Stomach smooth muscle (tissue), 2 donors: ENCODE results near the gene SENP7.
"Not testable (repeated sequence)": the region's sequence is repeated elsewhere in the genome, so short reads cannot be mapped to it uniquely, and the experiment has no call there.

Experiments
- H3K27ac ChIP-seq: one replicate; pipeline ENCODE4 v1.7.0; 2013; ENCODE audit warnings: mild to moderate bottlenecking, low read length, inconsistent platforms
- H3K27me3 ChIP-seq, 2 donors: one replicate each; pipeline ENCODE4 v1.7.0; 2013; ENCODE audit warnings: low read length in 2 of 2; ENCODE audit not compliant: insufficient read depth in 2 of 2, control insufficient read depth in 1 of 2
- H3K36me3 ChIP-seq, 2 donors: one replicate each; pipeline ENCODE4 v1.7.0; 2013; ENCODE audit warnings: low read length in 2 of 2; ENCODE audit not compliant: control insufficient read depth in 2 of 2, insufficient read depth in 2 of 2
- H3K4me1 ChIP-seq: one replicate; pipeline ENCODE4 v1.7.0; 2013; ENCODE audit warnings: low read length; ENCODE audit not compliant: control insufficient read depth, insufficient read depth
- H3K4me3 ChIP-seq, 2 donors: one replicate each; pipeline ENCODE4 v1.7.0; 2013; ENCODE audit warnings: low read length in 2 of 2
- H3K9ac ChIP-seq, 2 donors: one replicate each; pipeline ENCODE4 v1.7.0; 2013; ENCODE audit warnings: low read length in 2 of 2, mild to moderate bottlenecking in 1 of 2
- H3K9me3 ChIP-seq, 2 donors: one replicate each; pipeline ENCODE4 v1.7.0; 2013; ENCODE audit warnings: low read length in 2 of 2; ENCODE audit not compliant: control insufficient read depth in 2 of 2
- donor health status: healthy.
- donor health status: Pancreatic carcinoma.

SENP7 gene

DNA sequence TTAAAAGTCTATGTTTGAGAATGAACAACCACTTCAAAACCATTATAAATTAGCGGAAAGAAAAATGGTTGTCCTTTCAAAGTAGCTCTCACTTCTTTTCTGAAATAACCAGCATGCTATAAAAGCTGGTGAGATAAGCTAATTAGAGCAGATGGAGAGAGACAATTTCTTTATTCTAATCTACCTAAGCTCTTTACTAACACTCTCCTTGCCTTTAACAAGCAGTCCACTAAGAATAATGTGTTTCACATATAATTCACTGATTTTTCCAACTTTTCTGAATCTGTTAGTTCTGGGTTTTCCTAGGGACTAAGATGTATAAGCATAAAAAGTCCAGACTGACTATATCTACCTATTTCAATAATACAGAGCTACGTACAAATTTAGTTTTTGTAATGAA, 192.5 kb downstream of the SENP7 start, which contains the start of gene IMPG2:
Gene IMPG2, minus strand, starts transcription at position 101 of the 400 bp plus-strand sequence. CDS start 203 bp downstream, outside the sequence.
- Histone ChIP-seq H3K27ac (no peak within 1 kb of the TSS), H3K4me1 (no peaks in the 10 kb centered on the region), H3K4me3 (peak within 1 kb of the TSS in 1 of 2 donors; percentile 31), H3K36me3 (no peaks in the 10 kb centered on the region), H3K9ac (no peak within 1 kb of the TSS), H3K27me3 (no peaks in the 10 kb centered on the region), H3K9me3 (no peaks in the 10 kb centered on the region)

DNA sequence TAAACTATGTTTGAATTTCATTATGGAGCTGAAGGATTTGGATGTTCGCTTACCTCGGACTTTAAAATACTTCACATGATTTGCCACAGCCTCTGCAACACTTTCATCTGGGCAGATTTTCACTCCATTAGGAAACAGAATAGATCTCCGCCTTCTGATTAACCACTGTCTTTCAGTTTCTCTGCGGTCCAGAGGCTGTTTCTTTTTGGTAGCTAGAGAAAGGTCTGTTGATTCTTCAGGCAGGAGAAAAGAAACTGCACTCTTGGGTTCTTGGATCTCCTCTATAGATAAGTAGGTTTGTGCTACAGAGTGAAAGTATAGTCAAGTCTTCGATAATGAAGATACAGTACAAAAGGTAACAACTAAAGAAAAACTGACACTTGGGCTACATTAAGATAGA, 193.5 kb downstream of the SENP7 start:
- no peaks in the 10 kb centered on the region for H3K27me3 ChIP-seq
- H3K4me3 ChIP-seq, result peak overlapping the region in 1 of 2 donors; percentile 31
- no peak overlapping the region for H3K27ac ChIP-seq
- H3K9me3 ChIP-seq, result no peaks in the 10 kb centered on the region
- no peaks in the 10 kb centered on the region for H3K36me3 ChIP-seq
- H3K9ac ChIP-seq, result no peak overlapping the region
- no peaks in the 10 kb centered on the region for H3K4me1 ChIP-seq

DNA sequence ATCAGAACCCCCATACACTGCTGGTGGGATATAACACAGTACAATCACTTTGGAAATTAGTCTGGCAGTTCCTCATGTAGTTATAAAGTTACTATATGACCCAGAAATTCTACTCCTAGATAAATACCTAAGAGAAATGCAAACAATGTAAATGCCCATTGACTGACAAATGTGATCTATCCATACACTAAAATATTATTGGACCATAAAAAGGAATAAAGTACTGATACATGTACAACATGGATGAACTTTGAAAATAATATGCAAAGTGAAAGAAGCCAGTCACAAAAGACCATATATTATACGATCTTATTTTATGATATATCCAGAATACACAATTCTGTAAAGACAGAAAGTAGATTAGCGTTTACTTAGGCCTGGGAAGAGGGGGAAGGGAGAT, 200.5 kb downstream of the SENP7 start:
- Histone ChIP-seq H3K9ac (no peak overlapping the region), H3K27ac (no peak overlapping the region), H3K36me3 (no peaks in the 10 kb centered on the region), H3K4me3 (no peak overlapping the region), H3K27me3 (no peaks in the 10 kb centered on the region), H3K4me1 (no peaks in the 10 kb centered on the region), H3K9me3 (no peaks in the 10 kb centered on the region)

DNA sequence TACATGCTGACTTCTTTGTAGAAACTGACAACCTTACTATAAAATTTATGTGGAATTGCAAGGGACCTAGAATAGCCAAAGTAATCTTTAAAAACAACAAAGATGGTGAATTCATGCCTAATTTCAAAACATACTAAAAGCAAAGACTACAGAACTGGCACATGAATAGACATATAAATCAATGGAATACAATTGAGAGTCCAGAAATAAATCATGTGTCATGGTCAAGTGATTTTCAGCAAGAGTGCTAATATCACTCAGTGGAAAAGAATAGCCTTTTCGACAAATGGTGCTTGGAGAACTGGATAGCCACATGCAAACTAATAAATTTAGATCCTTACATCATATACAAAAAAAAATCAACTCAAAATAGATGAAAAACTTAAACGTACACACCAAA, 201.3 kb downstream of the SENP7 start:
- H3K27ac ChIP-seq, result no peak overlapping the region
- H3K4me1 ChIP-seq, result no peaks in the 10 kb centered on the region
- H3K9me3 ChIP-seq, result no peaks in the 10 kb centered on the region
- H3K36me3 ChIP-seq, result no peaks in the 10 kb centered on the region
- H3K4me3 ChIP-seq, result no peak overlapping the region
- H3K9ac ChIP-seq, result no peak overlapping the region
- no peaks in the 10 kb centered on the region for H3K27me3 ChIP-seq

DNA sequence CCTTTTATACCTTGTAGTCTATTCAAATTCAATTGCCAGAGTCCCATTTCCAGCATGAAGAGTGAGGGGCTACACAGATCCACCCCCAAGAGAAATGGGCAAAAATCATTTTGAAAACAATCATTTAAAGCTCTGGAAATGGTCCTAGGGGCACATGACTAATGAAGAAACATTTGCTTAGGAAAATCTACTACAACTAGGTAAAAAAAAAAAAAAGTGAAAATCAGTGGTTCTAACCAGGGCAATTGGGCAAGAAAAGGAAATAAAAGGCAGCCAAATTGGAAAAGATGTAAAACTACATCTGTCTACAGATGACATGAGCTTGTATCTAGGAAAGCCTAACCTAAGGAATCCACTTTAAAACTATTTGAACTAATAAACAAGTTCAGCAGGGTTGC, 202.0 kb downstream of the SENP7 start:
- no peak overlapping the region for H3K27ac ChIP-seq
- peak overlapping the region in 1 of 2 donors; percentile 9 for H3K4me3 ChIP-seq

DNA sequence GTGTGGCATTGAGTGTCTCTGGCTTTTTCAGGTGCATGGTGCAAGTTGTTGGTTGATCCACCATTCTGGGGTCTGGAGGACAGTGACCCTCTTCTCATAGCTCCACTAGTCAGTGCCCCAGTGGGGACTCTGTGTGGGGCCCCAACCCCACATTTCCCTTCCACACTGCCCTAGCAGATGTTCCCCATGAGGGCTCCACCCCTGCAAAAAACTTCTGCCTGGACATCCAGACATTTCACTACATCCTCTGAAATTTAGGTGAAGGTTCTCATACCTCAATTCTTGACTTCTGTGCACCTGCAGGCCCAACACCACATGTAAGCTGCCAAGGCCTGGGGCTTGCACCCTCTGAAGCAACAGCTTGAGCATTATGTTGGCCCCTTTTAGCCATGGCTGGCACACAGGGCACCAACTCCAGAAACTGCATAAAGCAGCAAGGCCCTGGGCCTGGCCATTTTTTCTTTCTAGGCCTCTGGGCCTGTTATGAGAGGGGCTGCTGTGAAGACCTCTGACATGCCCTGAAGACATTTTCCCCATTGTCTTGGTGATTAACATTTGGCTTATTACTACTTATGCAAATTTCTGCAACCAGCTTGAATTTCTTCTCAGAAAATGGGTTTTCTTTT, 204.8 kb downstream of the SENP7 start:
- not testable (repeated sequence) for H3K4me1 ChIP-seq, H3K27me3 ChIP-seq, H3K27ac ChIP-seq, H3K9ac ChIP-seq, H3K4me3 ChIP-seq, H3K9me3 ChIP-seq, H3K36me3 ChIP-seq

More for the DNA sequence above, 202.0 kb downstream of the SENP7 start:
- H3K9me3 ChIP-seq, result no peaks in the 10 kb centered on the region
- H3K27me3 ChIP-seq, result no peaks in the 10 kb centered on the region
- no peaks in the 10 kb centered on the region for H3K36me3 ChIP-seq
- H3K9ac ChIP-seq, result no peak overlapping the region
- H3K4me1 ChIP-seq, result no peaks in the 10 kb centered on the region

DNA sequence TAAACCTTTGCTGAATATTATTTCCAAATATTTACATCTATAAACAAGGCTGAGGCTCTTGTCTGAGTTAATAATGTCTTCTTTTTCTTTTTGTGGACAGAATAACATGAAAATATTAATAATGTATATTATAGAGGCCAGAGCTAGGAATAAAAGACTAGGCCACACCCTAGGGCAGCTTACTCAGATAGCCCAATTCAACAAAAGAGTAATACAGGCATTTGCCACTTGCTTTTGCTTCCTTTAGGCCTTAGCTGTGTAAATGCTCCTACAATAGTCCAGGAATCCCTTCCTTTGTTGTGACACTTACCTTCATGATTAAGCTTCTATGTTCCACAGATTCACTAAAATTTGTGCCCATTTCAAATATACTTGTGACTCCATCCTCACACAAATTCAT, 209.2 kb downstream of the SENP7 start:
- no peak overlapping the region for H3K9ac ChIP-seq
- H3K27me3 ChIP-seq, result no peaks in the 10 kb centered on the region
- no peak overlapping the region for H3K4me3 ChIP-seq
- no peaks in the 10 kb centered on the region for H3K9me3 ChIP-seq
- H3K27ac ChIP-seq, result no peak overlapping the region
- no peaks in the 10 kb centered on the region for H3K4me1 ChIP-seq
- no peaks in the 10 kb centered on the region for H3K36me3 ChIP-seq

DNA sequence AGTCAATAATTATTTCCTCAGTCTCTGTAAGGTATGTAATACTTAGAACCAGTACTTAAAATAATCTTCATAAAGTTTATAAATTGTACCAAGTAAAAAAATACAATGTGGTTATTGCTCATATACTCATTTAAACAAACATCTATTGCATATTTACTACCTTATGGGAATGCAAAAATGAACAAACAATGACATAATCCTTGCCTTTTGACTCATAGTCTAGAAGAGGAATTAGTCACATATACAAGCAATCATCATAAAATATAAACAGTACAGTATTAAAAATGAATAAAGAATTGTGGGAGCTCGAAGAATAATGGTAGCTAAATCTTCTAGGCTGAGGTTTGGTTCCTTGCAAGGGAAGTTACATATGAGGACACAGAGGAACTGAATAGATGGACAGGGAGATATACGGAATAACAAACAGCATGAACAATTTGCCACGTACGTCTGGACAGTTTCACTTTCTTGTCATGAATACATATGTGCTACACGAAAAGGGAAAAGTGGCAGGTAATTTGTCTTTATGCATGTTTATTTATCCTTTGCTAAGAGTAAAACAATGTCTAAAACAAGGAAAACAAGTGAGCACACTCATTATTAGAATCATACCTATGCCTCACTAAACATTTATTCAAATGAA, 209.8 kb downstream of the SENP7 start:
- H3K27ac ChIP-seq, result no peak overlapping the region
- H3K4me1 ChIP-seq, result no peaks in the 10 kb centered on the region
- no peaks in the 10 kb centered on the region for H3K36me3 ChIP-seq
- peak overlapping the region in 1 of 2 donors; percentile 36 for H3K4me3 ChIP-seq
- no peaks in the 10 kb centered on the region for H3K9me3 ChIP-seq
- no peak overlapping the region for H3K9ac ChIP-seq
- no peaks in the 10 kb centered on the region for H3K27me3 ChIP-seq

DNA sequence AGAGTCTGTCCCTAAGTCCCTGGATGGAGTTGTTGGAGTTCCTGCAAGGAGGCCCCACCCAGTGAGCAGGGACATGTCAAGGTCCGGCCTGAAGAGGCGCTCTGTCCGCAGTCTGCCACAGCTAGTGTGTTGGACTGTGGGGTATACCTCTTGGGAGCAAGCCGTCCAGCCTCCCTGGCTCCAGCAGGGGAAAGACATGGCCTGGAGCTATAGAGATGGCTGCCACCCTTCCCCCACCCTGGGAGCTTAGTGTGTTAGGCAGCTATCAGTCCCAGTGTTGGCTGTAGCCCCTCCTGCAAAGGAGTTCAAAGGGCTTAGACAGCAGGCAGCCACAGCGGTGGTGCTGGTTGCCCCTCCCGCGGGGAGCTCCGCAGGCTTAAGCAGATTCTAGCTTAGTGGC, 212.9 kb downstream of the SENP7 start:
- Histone ChIP-seq H3K27me3 (no peaks in the 10 kb centered on the region), H3K9me3 (no peaks in the 10 kb centered on the region), H3K36me3 (no peaks in the 10 kb centered on the region), H3K27ac (no peak overlapping the region), H3K9ac (no peak overlapping the region), H3K4me1 (no peaks in the 10 kb centered on the region), H3K4me3 (no peak overlapping the region)

DNA sequence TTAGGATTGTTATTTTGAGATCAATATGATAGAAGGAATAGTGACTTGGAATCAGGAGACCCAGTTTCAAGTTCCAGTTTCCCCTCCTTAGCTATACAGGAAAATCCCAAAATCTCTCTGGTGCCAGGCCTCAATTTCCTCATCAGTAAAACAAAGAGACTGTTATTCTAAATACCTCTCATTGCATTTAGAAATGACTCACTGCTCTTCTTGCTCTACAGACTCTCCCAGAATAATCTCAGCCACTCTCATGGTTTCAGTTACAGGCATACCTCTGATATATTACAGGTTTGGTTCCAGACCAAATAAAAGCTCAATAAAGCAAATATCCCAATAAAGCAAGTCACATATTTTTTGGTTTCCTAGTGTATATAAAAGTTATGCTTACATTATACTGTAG, 221.0 kb downstream of the SENP7 start:
- Histone ChIP-seq H3K36me3 (no peaks in the 10 kb centered on the region), H3K9ac (no peak overlapping the region), H3K9me3 (no peaks in the 10 kb centered on the region), H3K4me1 (no peaks in the 10 kb centered on the region), H3K27ac (no peak overlapping the region), H3K4me3 (no peak overlapping the region), H3K27me3 (no peaks in the 10 kb centered on the region)

DNA sequence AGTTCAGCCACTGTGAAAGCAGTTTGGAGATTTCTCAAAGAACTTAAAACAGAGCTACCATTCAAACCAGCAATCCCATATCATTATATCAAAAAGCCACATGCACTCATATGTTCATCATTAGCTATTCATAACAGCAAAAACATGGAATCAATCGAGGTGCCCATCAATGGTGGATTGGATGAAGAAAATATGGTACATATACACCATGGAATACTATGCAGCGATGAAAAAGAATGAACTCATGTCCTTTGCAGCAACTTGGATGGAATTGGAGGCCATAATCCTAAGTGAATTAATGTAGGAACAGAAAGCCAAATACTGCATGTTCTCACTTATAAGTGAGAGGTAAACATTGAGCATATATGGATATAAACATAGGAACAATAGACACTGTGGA, 224.7 kb downstream of the SENP7 start:
- Histone ChIP-seq H3K4me1 (no peaks in the 10 kb centered on the region), H3K9ac (no peak overlapping the region), H3K9me3 (no peaks in the 10 kb centered on the region), H3K27ac (no peak overlapping the region), H3K4me3 (no peak overlapping the region), H3K36me3 (no peaks in the 10 kb centered on the region), H3K27me3 (no peaks in the 10 kb centered on the region)
